ENCODE results near the gene RYK. TPM values are rescaled to one million over a fixed set of nuclear protein-coding genes. Genes with fewer than 3 reads are reported as not detected.

The RYK gene
- total RNA-seq, 1 donor from 2014 or later = 134 TPM

GRCh38 chr3:134144694-134145093 lies 106.0 kb downstream of the RYK start:
- no peaks in the 10 kb centered on the region for H3K27me3 ChIP-seq
- no peak overlapping the region for H3K27ac ChIP-seq
- TF ChIP-seq CTCF (IDR thresholded peaks at IDR 0.05) (no peak), EZH2phosphoT487 (IDR thresholded peaks at IDR 0.05) (no peak), EZH2 (IDR thresholded peaks at IDR 0.05) (no peak)

GRCh38 chr3:134143828-134144401 lies 106.7 kb downstream of the RYK start:
- Histone ChIP-seq H3K4me1 (peaks cover 6% of the 10 kb centered on the region), H3K4me2 (no peak overlapping the region), H3K36me3 (no peaks in the 10 kb centered on the region), H3F3A (ENCODE audit: low read depth) (no peaks in the 10 kb centered on the region), H3K9ac (no peak overlapping the region), H3K4me3 (no peak overlapping the region), H2AFZ (replicated peaks) (no peak overlapping the region), H4K20me1 (ENCODE audit: low read depth) (no peaks in the 10 kb centered on the region), H3K27ac (no peak overlapping the region), H3K9me3 (ENCODE audit: low read depth) (no peaks in the 10 kb centered on the region), H3K79me2 (ENCODE audit: low read depth) (no peaks in the 10 kb centered on the region), H3K27me3 (no peaks in the 10 kb centered on the region)
- Mint-ChIP-seq H3K4me3 (no peak overlapping the region), H3K27ac (no peak overlapping the region), H3K27me3 (ENCODE audit: insufficient read depth, low read depth) (no peaks in the 10 kb centered on the region), H3K4me1 (peaks cover 8% of the 10 kb centered on the region), H3K9me3 (peaks cover 15% of the 10 kb centered on the region), H3K36me3 (peaks cover 23% of the 10 kb centered on the region)
- TF ChIP-seq EZH2phosphoT487 (IDR thresholded peaks at IDR 0.05) (no peak), EZH2 (IDR thresholded peaks at IDR 0.05) (no peak), CTCF (IDR thresholded peaks at IDR 0.05) (no peak)
- DNase-seq (ENCODE audit: low spot score) = no peak

More at GRCh38 chr3:134144694-134145093, 106.0 kb downstream of the RYK start:
- Mint-ChIP-seq H3K4me3 (no peak overlapping the region), H3K9me3 (peaks cover 11% of the 10 kb centered on the region), H3K4me1 (peaks cover 8% of the 10 kb centered on the region), H3K27ac (no peak overlapping the region), H3K36me3 (peaks cover 17% of the 10 kb centered on the region), H3K27me3 (ENCODE audit: insufficient read depth, low read depth) (no peaks in the 10 kb centered on the region)
- H3K36me3 ChIP-seq = no peaks in the 10 kb centered on the region
- no peak overlapping the region for H2AFZ ChIP-seq (replicated peaks)
- H3K79me2 ChIP-seq (ENCODE audit: low read depth) = no peaks in the 10 kb centered on the region
- H3K9ac ChIP-seq = no peak overlapping the region
- H4K20me1 ChIP-seq (ENCODE audit: low read depth) = no peaks in the 10 kb centered on the region
- no peak overlapping the region for H3K4me3 ChIP-seq
- H3F3A ChIP-seq (ENCODE audit: low read depth) = no peaks in the 10 kb centered on the region
- DNase-seq (ENCODE audit: low spot score) = peak; percentile 55
- no peak overlapping the region for H3K4me2 ChIP-seq
- peaks cover 6% of the 10 kb centered on the region for H3K4me1 ChIP-seq
- H3K9me3 ChIP-seq (ENCODE audit: low read depth) = no peaks in the 10 kb centered on the region

- no peaks in the 10 kb centered on the region for H3K36me3 ChIP-seq
- H3K4me3 Mint-ChIP-seq = no peak overlapping the region
- H3K4me1 ChIP-seq = no peaks in the 10 kb centered on the region
- H3K36me3 Mint-ChIP-seq = peaks cover 23% of the 10 kb centered on the region
- no peak overlapping the region for H3K9ac ChIP-seq
- no peak overlapping the region for H2AFZ ChIP-seq (replicated peaks)
- DNase-seq (ENCODE audit: low spot score) = no peak
- no peak overlapping the region for H3K27ac ChIP-seq
- H3K4me1 Mint-ChIP-seq = no peaks in the 10 kb centered on the region
- H3K4me2 ChIP-seq = no peak overlapping the region
- no peaks in the 10 kb centered on the region for H4K20me1 ChIP-seq (ENCODE audit: low read depth)
- H3K27me3 ChIP-seq = no peaks in the 10 kb centered on the region
- no peaks in the 10 kb centered on the region for H3K27me3 Mint-ChIP-seq (ENCODE audit: insufficient read depth, low read depth)
- no peak overlapping the region for H3K4me3 ChIP-seq
- no peaks in the 10 kb centered on the region for H3K9me3 ChIP-seq (ENCODE audit: low read depth)
- TF ChIP-seq CTCF (IDR thresholded peaks at IDR 0.05) (no peak), EZH2 (IDR thresholded peaks at IDR 0.05) (no peak), EZH2phosphoT487 (IDR thresholded peaks at IDR 0.05) (no peak)
- H3K27ac Mint-ChIP-seq = no peak overlapping the region
- no peaks in the 10 kb centered on the region for H3K79me2 ChIP-seq (ENCODE audit: low read depth)
- H3F3A ChIP-seq (ENCODE audit: low read depth) = no peaks in the 10 kb centered on the region
- H3K9me3 Mint-ChIP-seq = peaks cover 18% of the 10 kb centered on the region
These were observed 114.1 kb downstream of the RYK start for GRCh38 chr3:134136604-134137003.
